Smooth muscle cell (in vitro differentiated cells): Measurements from ENCODE around the gene TDRD1. TPM values are rescaled to one million over a fixed set of nuclear protein-coding genes. Genes with fewer than 3 reads are reported as not detected.

ENCODE experiments used
- DNase-seq: peaks from one replicate; lab custom pipeline; 2025; ENCODE audit not compliant: unreplicated experiment; lab: John Stamatoyannopoulos, UW
- H2AFZ ChIP-seq: fragments of 200-600 bp; sonication (generic); 2 replicates; pipeline ENCODE4 v1.6.0; 2016; ENCODE audit warnings: antibody characterized with exemption, low read depth, mild to moderate bottlenecking
- H3F3A ChIP-seq: fragments of 200-600 bp; sonication (generic); 2 replicates; pipeline ENCODE4 v1.6.0; 2017; ENCODE audit warnings: antibody characterized with exemption, low read depth
- H3K27ac ChIP-seq: fragments of 200-600 bp; sonication (generic); 2 replicates; pipeline ENCODE4 v1.5.1; 2016; ENCODE audit warnings: low read depth, mild to moderate bottlenecking
- H3K27me3 ChIP-seq: fragments of 200-600 bp; sonication (generic); 2 replicates; pipeline ENCODE4 v1.6.1; 2016; ENCODE audit warnings: low read depth, mild to moderate bottlenecking
- H3K36me3 ChIP-seq: fragments of 200-600 bp; sonication (generic); 2 replicates; pipeline ENCODE4 v1.5.1; 2016; ENCODE audit warnings: low read depth
- H3K4me1 ChIP-seq: fragments of 200-600 bp; sonication (generic); 2 replicates; pipeline ENCODE4 v1.5.1; 2016; ENCODE audit warnings: low read depth
- H3K4me2 ChIP-seq: fragments of 200-600 bp; sonication (generic); 2 replicates; pipeline ENCODE4 v1.6.0; 2016; ENCODE audit warnings: mild to moderate bottlenecking
- H3K4me3 ChIP-seq: fragments of 200-600 bp; sonication (generic); 2 replicates; pipeline ENCODE4 v1.5.1; 2016; ENCODE audit warnings: mild to moderate bottlenecking
- H3K79me2 ChIP-seq: fragments of 200-600 bp; sonication (generic); 2 replicates; pipeline ENCODE4 v1.6.0; 2016; ENCODE audit warnings: low read depth, mild to moderate bottlenecking
- H3K9ac ChIP-seq: fragments of 200-600 bp; sonication (generic); 2 replicates; pipeline ENCODE4 v1.6.0; 2016; ENCODE audit warnings: low read depth
- H3K9me3 ChIP-seq: fragments of 200-600 bp; sonication (generic); replicated peaks from 2 replicates; pipeline ENCODE4 v1.5.1; 2016; ENCODE audit warnings: low read depth
- H4K20me1 ChIP-seq: fragments of 200-600 bp; sonication (generic); 2 replicates; pipeline ENCODE4 v1.6.0; 2016; ENCODE audit warnings: low read depth
- CTCF ChIP-seq: fragments of 200-600 bp; sonication (generic); IDR thresholded peaks from 2 replicates; pipeline ENCODE4 v1.5.1; 2017; ENCODE audit warnings: borderline replicate concordance, mild to moderate bottlenecking, antibody characterized with exemption; ENCODE audit not compliant: insufficient read depth, poor library complexity, severe bottlenecking
- WGBS: methylation state at CpG from one replicate; pipeline ENCODE4 v1.1.7; 2016; ENCODE audit warnings: low lambda C conversion rate; 5-methylcytosine and 5-hydroxymethylcytosine counted together
- polyA plus RNA-seq: library from polyadenylated mRNA; unstranded; fragments of >200 nt; fragmentation: Nextera tagmentation; extraction: Ambion mirVana; gene quantifications from 2 replicates; pipeline ENCODE4 v1.2.1, GENCODE V29; 2016
- total RNA-seq: library from RNA; depleted of rRNA; stranded (reverse); fragments of >200 nt; gene quantifications from 2 replicates; pipeline ENCODE4 v1.2.3, GENCODE V29; 2014

Gene TDRD1
- total and polyA plus RNA-seq, 2 experiments from 2014 or later = not detected

- no peak overlapping the region for H3K4me3 ChIP-seq
- H3K9me3 ChIP-seq = no peaks in the 10 kb centered on the region
- DNase-seq = no peak
- no peak for TF ChIP-seq CTCF
- H3F3A ChIP-seq = no peaks in the 10 kb centered on the region
- no peaks in the 10 kb centered on the region for H3K36me3 ChIP-seq
- 79% methylated on average over 4 of the region's 4 CpGs for WGBS
- no peaks in the 10 kb centered on the region for H4K20me1 ChIP-seq
- no peak overlapping the region for H3K27ac ChIP-seq
- peaks cover 14% of the 10 kb centered on the region for H3K27me3 ChIP-seq
- no peak overlapping the region for H2AFZ ChIP-seq
- no peaks in the 10 kb centered on the region for H3K79me2 ChIP-seq
- H3K9ac ChIP-seq = no peak overlapping the region
- no peaks in the 10 kb centered on the region for H3K4me1 ChIP-seq
- no peak overlapping the region for H3K4me2 ChIP-seq
Measured at GRCh38 chr10:114221235-114221634, 42.1 kb downstream of the TDRD1 start.

DNA sequence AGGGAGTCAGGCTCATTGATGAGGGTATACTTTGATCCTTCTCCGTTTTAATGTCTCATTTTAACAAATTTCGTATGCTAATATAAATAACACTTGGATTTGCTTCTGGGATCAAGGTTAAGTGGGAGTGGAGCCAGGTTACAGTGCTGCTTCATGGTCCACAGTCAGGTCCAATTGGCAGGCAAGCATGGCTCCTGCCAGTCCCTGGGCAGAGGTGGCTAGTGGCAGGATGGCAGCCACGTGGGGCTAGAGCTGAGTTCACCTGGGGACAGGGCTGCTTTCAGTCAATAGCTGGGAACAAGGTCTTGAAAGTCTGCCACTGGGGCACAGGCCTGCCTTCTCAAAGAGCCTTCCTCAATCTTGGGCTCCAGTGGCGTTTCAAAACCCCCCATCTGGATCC is 43.9 kb downstream of the TDRD1 start:
- Histone ChIP-seq H3K4me1 (no peaks in the 10 kb centered on the region), H3K27me3 (peaks cover 5% of the 10 kb centered on the region), H3K36me3 (no peaks in the 10 kb centered on the region), H3K79me2 (no peaks in the 10 kb centered on the region), H2AFZ (no peak overlapping the region), H3F3A (no peaks in the 10 kb centered on the region), H3K4me3 (no peak overlapping the region), H4K20me1 (no peaks in the 10 kb centered on the region), H3K27ac (no peak overlapping the region), H3K4me2 (no peak overlapping the region), H3K9me3 (no peaks in the 10 kb centered on the region), H3K9ac (no peak overlapping the region)
- no peak for DNase-seq
- TF ChIP-seq CTCF = no peak
- WGBS = 80% methylated on average over 4 of the region's 4 CpGs

GRCh38 chr10:114228156-114228555 is 49.0 kb downstream of the TDRD1 start:
- Histone ChIP-seq H3K27me3 (no peaks in the 10 kb centered on the region), H3K4me1 (no peaks in the 10 kb centered on the region), H3K36me3 (no peaks in the 10 kb centered on the region), H3F3A (no peaks in the 10 kb centered on the region), H2AFZ (no peak overlapping the region), H3K9ac (no peak overlapping the region), H3K4me2 (no peak overlapping the region), H3K9me3 (no peaks in the 10 kb centered on the region), H4K20me1 (no peaks in the 10 kb centered on the region), H3K27ac (no peak overlapping the region), H3K4me3 (no peak overlapping the region), H3K79me2 (no peaks in the 10 kb centered on the region)
- TF ChIP-seq CTCF = no peak
- DNase-seq = no peak
- WGBS = 58% methylated on average over 3 of the region's 3 CpGs

DNA sequence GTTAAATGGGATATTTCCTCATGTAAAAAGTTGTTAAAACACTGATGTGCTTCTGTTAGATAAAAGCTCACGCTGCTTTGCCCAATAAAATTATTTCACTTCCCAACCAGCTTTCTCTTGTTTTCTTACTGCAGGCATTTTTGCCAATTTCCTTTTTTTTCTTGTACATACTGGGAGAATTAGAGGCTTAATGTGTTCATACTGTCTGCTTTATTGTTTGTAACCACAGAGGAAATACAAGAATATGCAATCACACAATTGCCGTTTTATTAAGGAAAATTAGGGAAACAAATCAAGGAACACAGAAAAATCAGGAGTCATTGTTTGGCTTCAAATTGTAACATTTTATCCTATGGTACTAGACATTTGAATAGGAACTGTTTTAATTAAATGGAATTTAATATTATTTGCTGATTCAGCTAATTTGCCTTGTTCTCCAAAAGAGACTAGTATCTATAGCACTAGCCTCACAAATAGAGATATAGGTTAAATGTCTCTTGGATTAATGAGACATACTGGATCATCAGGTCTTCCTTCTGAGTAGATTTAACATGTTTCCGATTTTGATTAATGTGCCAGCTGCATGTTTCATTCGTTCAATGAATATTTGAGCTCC is 53.5 kb downstream of the TDRD1 start:
- no peaks in the 10 kb centered on the region for H4K20me1 ChIP-seq
- H3K9ac ChIP-seq = no peak overlapping the region
- no peak for DNase-seq
- H3K27ac ChIP-seq = no peak overlapping the region
- H3K4me2 ChIP-seq = no peak overlapping the region
- no peaks in the 10 kb centered on the region for H3K36me3 ChIP-seq
- no peak overlapping the region for H2AFZ ChIP-seq
- 77% methylated on average over 4 of the region's 4 CpGs for WGBS
- H3K4me3 ChIP-seq = no peak overlapping the region
- H3F3A ChIP-seq = no peaks in the 10 kb centered on the region
- H3K9me3 ChIP-seq = no peaks in the 10 kb centered on the region
- no peaks in the 10 kb centered on the region for H3K4me1 ChIP-seq
- no peaks in the 10 kb centered on the region for H3K79me2 ChIP-seq
- TF ChIP-seq CTCF = no peak
- peaks cover 24% of the 10 kb centered on the region for H3K27me3 ChIP-seq
